KMS-11 (cell line): ENCODE results near the gene TRIM31.

Source experiments
- H2AFZ ChIP-seq: fragments of 200-600 bp; sonication (generic); 2 replicates; pipeline ENCODE4 v1.6.1; 2016; ENCODE audit warnings: antibody characterized with exemption, mixed run types, low read depth
- H3K27ac ChIP-seq: fragments of 200-600 bp; sonication (generic); 2 replicates; pipeline ENCODE4 v1.6.1; 2016; ENCODE audit warnings: mild to moderate bottlenecking, mixed run types
- H3K27me3 ChIP-seq: fragments of 200-600 bp; sonication (generic); 2 replicates; pipeline ENCODE4 v1.6.1; 2017; ENCODE audit warnings: mild to moderate bottlenecking, low read depth, mixed run types, moderate library complexity; ENCODE audit not compliant: insufficient read depth
- H3K36me3 ChIP-seq: fragments of 200-600 bp; sonication (generic); 2 replicates; pipeline ENCODE4 v1.6.1; 2017; ENCODE audit warnings: mild to moderate bottlenecking, mixed run types; ENCODE audit not compliant: insufficient read depth
- H3K4me1 ChIP-seq: fragments of 200-600 bp; sonication (generic); 2 replicates; pipeline ENCODE4 v1.6.1; 2016; ENCODE audit warnings: mild to moderate bottlenecking, low read depth, mixed run types; ENCODE audit not compliant: poor library complexity, severe bottlenecking
- H3K4me2 ChIP-seq: fragments of 200-600 bp; sonication (generic); 2 replicates; pipeline ENCODE4 v1.7.0; 2016; ENCODE audit warnings: mild to moderate bottlenecking, mixed run types
- H3K4me3 ChIP-seq: fragments of 200-600 bp; sonication (generic); IDR thresholded peaks from 2 replicates; pipeline ENCODE4 v1.6.1; 2017; ENCODE audit warnings: low read depth, low read length, mixed read lengths; ENCODE audit not compliant: insufficient read depth
- H3K79me2 ChIP-seq: fragments of 200-600 bp; sonication (generic); 2 replicates; pipeline ENCODE4 v1.6.1; 2016; ENCODE audit warnings: low read depth, mixed run types; ENCODE audit not compliant: insufficient read depth
- H3K9ac ChIP-seq: fragments of 200-600 bp; sonication (generic); 2 replicates; pipeline ENCODE4 v1.6.1; 2016; ENCODE audit warnings: mild to moderate bottlenecking, mixed run types
- H4K20me1 ChIP-seq: fragments of 200-600 bp; sonication (generic); 2 replicates; pipeline ENCODE4 v1.6.1; 2016; ENCODE audit warnings: mild to moderate bottlenecking, mixed run types; ENCODE audit not compliant: insufficient read depth
- CTCF ChIP-seq: fragments of 200-600 bp; sonication (generic); conservative IDR thresholded peaks from 2 replicates; pipeline ENCODE4 v1.6.1; 2017; ENCODE audit warnings: low read depth, mild to moderate bottlenecking, antibody characterized with exemption, low read length, moderate library complexity, mixed read lengths

The TRIM31 gene

GRCh38 chr6:30160008-30160784 is 47.3 kb upstream of the TRIM31 start:
- TF ChIP-seq CTCF, result no peak
- Histone ChIP-seq H3K4me1 (peaks cover 3% of the 10 kb centered on the region), H4K20me1 (no peaks in the 10 kb centered on the region), H3K9ac (no peak overlapping the region), H2AFZ (no peak overlapping the region), H3K4me2 (no peak overlapping the region), H3K27me3 (no peaks in the 10 kb centered on the region), H3K36me3 (no peaks in the 10 kb centered on the region), H3K27ac (no peak overlapping the region), H3K79me2 (no peaks in the 10 kb centered on the region), H3K4me3 (no peak overlapping the region)

GRCh38 chr6:30158475-30159040 is 45.7 kb upstream of the TRIM31 start:
- Histone ChIP-seq H3K27ac (no peak overlapping the region), H3K27me3 (no peaks in the 10 kb centered on the region), H3K36me3 (no peaks in the 10 kb centered on the region), H2AFZ (no peak overlapping the region), H3K4me1 (peaks cover 3% of the 10 kb centered on the region), H3K4me3 (no peak overlapping the region), H3K9ac (no peak overlapping the region), H3K4me2 (no peak overlapping the region), H3K79me2 (no peaks in the 10 kb centered on the region), H4K20me1 (no peaks in the 10 kb centered on the region)
- no peak for TF ChIP-seq CTCF

GRCh38 chr6:30157999-30158398 is 45.1 kb upstream of the TRIM31 start:
- H3K27me3 ChIP-seq, result no peaks in the 10 kb centered on the region
- H4K20me1 ChIP-seq, result no peaks in the 10 kb centered on the region
- no peak overlapping the region for H3K4me3 ChIP-seq
- peaks cover 3% of the 10 kb centered on the region for H3K4me1 ChIP-seq
- H3K79me2 ChIP-seq, result no peaks in the 10 kb centered on the region
- no peak for TF ChIP-seq CTCF
- no peaks in the 10 kb centered on the region for H3K36me3 ChIP-seq
- H3K27ac ChIP-seq, result no peak overlapping the region
- no peak overlapping the region for H2AFZ ChIP-seq
- H3K4me2 ChIP-seq, result no peak overlapping the region
- no peak overlapping the region for H3K9ac ChIP-seq

DNA sequence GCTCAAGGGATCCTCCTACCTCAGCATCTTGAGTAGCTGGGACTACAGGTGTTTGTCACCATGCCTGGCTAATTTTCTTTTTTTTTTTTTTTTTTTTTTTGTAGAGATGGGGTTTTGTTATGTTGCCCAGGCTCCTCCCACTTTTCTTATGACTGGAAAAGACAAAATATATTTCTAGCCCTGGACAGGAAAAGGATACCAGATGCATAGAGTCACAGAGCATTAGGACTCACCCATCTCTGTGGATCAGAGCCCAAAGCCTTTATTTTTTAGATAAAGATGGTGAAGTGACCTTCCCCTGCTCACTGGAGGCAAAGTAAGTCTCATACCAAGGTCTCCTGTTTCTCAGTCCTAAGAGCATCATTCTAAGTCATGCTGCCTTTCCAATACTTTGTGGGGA is 44.7 kb upstream of the TRIM31 start:
- no peaks in the 10 kb centered on the region for H3K79me2 ChIP-seq
- H3K27me3 ChIP-seq, result no peaks in the 10 kb centered on the region
- H3K4me3 ChIP-seq, result no peak overlapping the region
- H3K4me1 ChIP-seq, result peaks cover 3% of the 10 kb centered on the region
- no peaks in the 10 kb centered on the region for H4K20me1 ChIP-seq
- no peak overlapping the region for H3K27ac ChIP-seq
- H3K36me3 ChIP-seq, result no peaks in the 10 kb centered on the region
- H3K9ac ChIP-seq, result no peak overlapping the region
- no peak overlapping the region for H2AFZ ChIP-seq
- TF ChIP-seq CTCF, result no peak
- no peak overlapping the region for H3K4me2 ChIP-seq
